Heart left ventricle (tissue), 13 donors: ENCODE data around the gene TNFSF11.

Experiments used
- POLR2A ChIP-seq, 2 donors: fragments of 450-650 bp; IDR thresholded peaks; one replicate each; pipeline ENCODE4 v1.6.1; 2017; ENCODE audit warnings: antibody characterized with exemption in 2 of 2, mild to moderate bottlenecking in 2 of 2, moderate library complexity in 2 of 2
- TF ChIP-seq, protein P1 (sequence below), 12 donors: fragments of 200-600 bp; sonication (generic) in 4 of 12; IDR thresholded peaks; one replicate each; pipeline versions ENCODE4 v1.5.0 to v1.8.0; 2018 to 2022; ENCODE audit warnings: antibody characterized with exemption in 12 of 12, mild to moderate bottlenecking in 5 of 12
- donor health status: ischemic (EF 13 %, LVEDD 7.1; RV severe dilation, severe dysfunction).
- donor health status: DM: no; HTN: yes; CAD: no.
- donor health status: DM: no; HTN: no; CAD: no.
- donor health status: ischemic (EF 25% LVEDD 6.9; RV normal size, moderate dysfunction).
- donor health status: ischemic (EF 25% LVEDD 5.7; RV mildly dilated, moderate dysfunction).
- donor health status: ischemic (EF 35%, LVEDD 5.7; RV mildly dilated, moderate dysfunction).
- donor health status: nonischemic (EF 11% LVEDD 7.7; RV severe dilation, severe dysfunction).
- donor health status: DM: yes; HTN: yes; CAD: no.
- donor health status: PGD.
- donor health status: ischemic (EF 29% LVEDD 5.4; RV normal size, mild dysfunction).
- donor health status: nonischemic (EF 23%, LVEDD 6.1; RV moderate dilation, normal function).

DNA sequence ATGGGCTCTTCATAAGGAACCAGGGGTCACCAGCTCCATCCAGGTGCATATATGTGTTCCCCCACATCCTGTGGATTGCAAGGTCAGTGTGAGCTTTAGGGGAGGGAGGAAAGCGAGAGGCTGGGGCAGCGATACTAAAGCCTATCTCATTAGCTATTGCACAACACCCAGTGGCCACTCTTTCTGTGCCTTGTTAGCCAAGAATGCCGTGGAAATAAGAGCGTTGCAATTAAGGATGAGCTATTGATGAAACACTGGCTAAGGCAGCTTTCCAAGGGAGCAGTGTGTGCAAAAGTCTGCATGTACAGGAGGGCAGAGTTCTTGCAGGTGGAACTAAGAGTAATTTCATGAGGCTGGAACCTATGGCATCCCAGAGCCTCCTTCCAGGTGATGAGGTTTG, 17.6 kb downstream of the TNFSF11 start:
- TF ChIP-seq, protein P1, sequence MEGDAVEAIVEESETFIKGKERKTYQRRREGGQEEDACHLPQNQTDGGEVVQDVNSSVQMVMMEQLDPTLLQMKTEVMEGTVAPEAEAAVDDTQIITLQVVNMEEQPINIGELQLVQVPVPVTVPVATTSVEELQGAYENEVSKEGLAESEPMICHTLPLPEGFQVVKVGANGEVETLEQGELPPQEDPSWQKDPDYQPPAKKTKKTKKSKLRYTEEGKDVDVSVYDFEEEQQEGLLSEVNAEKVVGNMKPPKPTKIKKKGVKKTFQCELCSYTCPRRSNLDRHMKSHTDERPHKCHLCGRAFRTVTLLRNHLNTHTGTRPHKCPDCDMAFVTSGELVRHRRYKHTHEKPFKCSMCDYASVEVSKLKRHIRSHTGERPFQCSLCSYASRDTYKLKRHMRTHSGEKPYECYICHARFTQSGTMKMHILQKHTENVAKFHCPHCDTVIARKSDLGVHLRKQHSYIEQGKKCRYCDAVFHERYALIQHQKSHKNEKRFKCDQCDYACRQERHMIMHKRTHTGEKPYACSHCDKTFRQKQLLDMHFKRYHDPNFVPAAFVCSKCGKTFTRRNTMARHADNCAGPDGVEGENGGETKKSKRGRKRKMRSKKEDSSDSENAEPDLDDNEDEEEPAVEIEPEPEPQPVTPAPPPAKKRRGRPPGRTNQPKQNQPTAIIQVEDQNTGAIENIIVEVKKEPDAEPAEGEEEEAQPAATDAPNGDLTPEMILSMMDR (IDR thresholded peaks at IDR 0.05) = no peak
- TF ChIP-seq POLR2A (IDR thresholded peaks at IDR 0.05) = no peak
